ENCODE measurements around the gene SIL1. TPM values are rescaled to one million over a fixed set of nuclear protein-coding genes. Genes with fewer than 3 reads are reported as not detected.

SIL1 gene
- total and polyA plus RNA-seq, 2 of the 4 experiments (the other 2 are of a cell fraction) = 56.1 to 66.0 TPM

DNA sequence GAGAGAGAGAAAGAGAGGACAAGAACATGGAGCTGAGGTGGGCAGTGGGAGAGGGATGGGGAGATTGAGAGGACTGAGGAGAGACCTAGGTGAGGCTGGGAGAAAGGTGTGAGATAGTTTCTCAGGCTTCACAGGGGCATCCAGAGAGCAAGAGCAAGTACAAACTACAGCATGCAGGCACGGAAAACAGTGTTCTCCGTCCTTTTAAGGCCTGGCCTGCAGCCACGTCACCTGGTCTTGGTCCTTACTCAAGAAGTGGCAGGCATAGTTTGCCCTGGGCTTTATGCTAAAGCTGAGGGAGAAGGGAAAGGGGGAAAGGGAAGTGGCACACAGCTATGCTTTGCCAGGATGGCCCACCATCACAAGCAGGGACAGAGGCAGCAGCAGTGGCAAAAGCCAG, 65.7 kb downstream of the SIL1 start:
- Histone ChIP-seq H4K8ac (ENCODE audit: low read depth in 2 of 2, low read length in 2 of 2) (no peak overlapping the region), H3K4me2 (ENCODE audit: low read depth, low read length) (no peak overlapping the region), H3K4me3 (ENCODE audit: insufficient read depth, low read depth, low read length) (no peak overlapping the region), H3K4ac (ENCODE audit: low read depth, low read length) (no peak overlapping the region), H3K56ac (ENCODE audit: extremely low read depth, insufficient read depth, low read length) (no peak overlapping the region), H3K14ac (replicated peaks; ENCODE audit: low read depth, low read length) (no peak overlapping the region; the same call in 1 of the 2 replicates), H3K18ac (ENCODE audit: low read depth, low read length) (no peak overlapping the region), H2BK20ac (ENCODE audit: low read depth, low read length) (no peak overlapping the region), H3K23ac (ENCODE audit: low read depth, low read length) (no peak overlapping the region; the same call in 1 of the 2 replicates), H3K36me3 (ENCODE audit: control insufficient read depth, insufficient read depth, low read length) (peaks cover 2% of the 10 kb centered on the region; the same call in 1 of the 2 replicates), H3K9me3 (ENCODE audit: control insufficient read depth, insufficient read depth, low read length) (no peaks in the 10 kb centered on the region), H2AFZ (replicated peaks; ENCODE audit: low read length, poor library complexity) (no peak overlapping the region), H3K27me3 (ENCODE audit: control insufficient read depth, insufficient read depth, low read length) (no peaks in the 10 kb centered on the region), H2AK9ac (replicated peaks; ENCODE audit: low read depth, low read length, poor library complexity) (no peak overlapping the region), H2BK120ac (ENCODE audit: low read depth, low read length) (no peak overlapping the region), H3K79me1 (ENCODE audit: low read depth in 1 of 2, low read length in 2 of 2) (peaks cover 0 to 25% of the 10 kb centered on the region in 2 experiments; a peak in 3 of 4 replicates), H3K27ac (ENCODE audit: insufficient read depth, low read length) (no peak overlapping the region), H4K5ac (ENCODE audit: low read depth, low read length) (no peak overlapping the region), H2BK15ac (ENCODE audit: low read depth, low read length) (no peak overlapping the region), H4K91ac (ENCODE audit: insufficient read depth, low read depth, low read length) (no peak overlapping the region), H3K4me1 (ENCODE audit: control insufficient read depth, insufficient read depth, low read length) (peaks cover 8% of the 10 kb centered on the region), H3K9ac (ENCODE audit: low read depth, low read length) (no peak overlapping the region), H2BK5ac (ENCODE audit: low read depth, low read length, poor library complexity, severe bottlenecking) (no peak overlapping the region), H4K20me1 (ENCODE audit: insufficient read depth, low read length) (peaks cover 4% of the 10 kb centered on the region; the same call in 1 of the 2 replicates), H3K9me1 (ENCODE audit: insufficient read depth, low read length) (peaks cover 3% of the 10 kb centered on the region; the same call in 1 of the 2 replicates), H2AK5ac (ENCODE audit: low read depth, low read length) (no peak overlapping the region)
- in situ Hi-C loops (cut with MboI; ENCODE audit: low sequenced_read_pairs) = no loop called here
- no TSS peak for BruUV-seq (replicated peaks)
- WGBS, 2 experiments (ENCODE audit: extremely low coverage in 2 of 2, insufficient read length in 1 of 2) = 83% methylated on average over 2 of the region's 3 CpGs; no CpG with 5 or more reads in 1 of the 2 experiments
- no peak for ATAC-seq (ENCODE audit: low read depth)
- TF ChIP-seq RCOR1 (IDR thresholded peaks at IDR 0.05; ENCODE audit: insufficient replicate concordance, low read length) (no peak), CHD1 (IDR thresholded peaks at IDR 0.05; ENCODE audit: low read depth, low read length) (no peak), SMC3 (IDR thresholded peaks at IDR 0.05; ENCODE audit: low read depth, low read length) (no peak), MAFK (IDR thresholded peaks at IDR 0.05; ENCODE audit: low read depth, low read length) (no peak), RAD21 (IDR thresholded peaks at IDR 0.05; ENCODE audit: low read length) (no peak), NFE2L2 (IDR thresholded peaks at IDR 0.05; ENCODE audit: low read depth, low read length) (no peak), CEBPB (IDR thresholded peaks at IDR 0.05; ENCODE audit: low read depth, low read length) (no peak), MXI1 (IDR thresholded peaks at IDR 0.05; ENCODE audit: borderline replicate concordance, low read depth, low read length) (no peak), MAZ (IDR thresholded peaks at IDR 0.05; ENCODE audit: borderline replicate concordance, low read depth, low read length) (no peak), RFX5 (IDR thresholded peaks at IDR 0.05; ENCODE audit: low read depth, low read length) (no peak), POLR2A (IDR thresholded peaks at IDR 0.05; ENCODE audit: low read depth, low read length) (no peak)
- TF ChIP-seq, protein P1, sequence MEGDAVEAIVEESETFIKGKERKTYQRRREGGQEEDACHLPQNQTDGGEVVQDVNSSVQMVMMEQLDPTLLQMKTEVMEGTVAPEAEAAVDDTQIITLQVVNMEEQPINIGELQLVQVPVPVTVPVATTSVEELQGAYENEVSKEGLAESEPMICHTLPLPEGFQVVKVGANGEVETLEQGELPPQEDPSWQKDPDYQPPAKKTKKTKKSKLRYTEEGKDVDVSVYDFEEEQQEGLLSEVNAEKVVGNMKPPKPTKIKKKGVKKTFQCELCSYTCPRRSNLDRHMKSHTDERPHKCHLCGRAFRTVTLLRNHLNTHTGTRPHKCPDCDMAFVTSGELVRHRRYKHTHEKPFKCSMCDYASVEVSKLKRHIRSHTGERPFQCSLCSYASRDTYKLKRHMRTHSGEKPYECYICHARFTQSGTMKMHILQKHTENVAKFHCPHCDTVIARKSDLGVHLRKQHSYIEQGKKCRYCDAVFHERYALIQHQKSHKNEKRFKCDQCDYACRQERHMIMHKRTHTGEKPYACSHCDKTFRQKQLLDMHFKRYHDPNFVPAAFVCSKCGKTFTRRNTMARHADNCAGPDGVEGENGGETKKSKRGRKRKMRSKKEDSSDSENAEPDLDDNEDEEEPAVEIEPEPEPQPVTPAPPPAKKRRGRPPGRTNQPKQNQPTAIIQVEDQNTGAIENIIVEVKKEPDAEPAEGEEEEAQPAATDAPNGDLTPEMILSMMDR (conservative IDR thresholded peaks at IDR 0.05; ENCODE audit: low read depth, low read length) = no peak
- DNase-seq = no peak
- dilution Hi-C loops (cut with HindIII; ENCODE audit: low sequenced_read_pairs, unreplicated experiment) = no loop called here
- intact Hi-C loops (cut with micrococcal nuclease) = no loop called here
- ChIA-PET CTCF (no interaction called here), POLR2A (ENCODE audit: unreplicated experiment) (no interaction called here)
